Endodermal cell (in vitro differentiated cells): Measurements from ENCODE around the gene ANKMY1. TPM values are rescaled to one million over a fixed set of nuclear protein-coding genes. Genes with fewer than 3 reads are reported as not detected.

Source experiments
- DNase-seq: peaks from one replicate; pipeline ENCODE4 v3.0.0-alpha.2; 2017
- H3K27ac ChIP-seq: 2 replicates; pipeline ENCODE4 v1.5.1; 2013; ENCODE audit warnings: mild to moderate bottlenecking, low read depth, low read length, moderate library complexity
- H3K27me3 ChIP-seq: 2 replicates; pipeline ENCODE4 v1.6.1; 2013; ENCODE audit warnings: mild to moderate bottlenecking, low read length, moderate library complexity; ENCODE audit not compliant: insufficient read depth, control insufficient read depth, poor library complexity, severe bottlenecking
- H3K36me3 ChIP-seq: 2 replicates; pipeline ENCODE4 v1.7.0; 2013; ENCODE audit warnings: mild to moderate bottlenecking, low read length, moderate library complexity; ENCODE audit not compliant: control insufficient read depth, insufficient read depth
- H3K4me1 ChIP-seq: one replicate; pipeline ENCODE4 v1.7.0; 2013; ENCODE audit warnings: low read length; ENCODE audit not compliant: control insufficient read depth, insufficient read depth
- H3K4me3 ChIP-seq: 2 replicates; pipeline ENCODE4 v1.5.1; 2013; ENCODE audit warnings: mild to moderate bottlenecking, low read length, moderate library complexity
- H3K9ac ChIP-seq: 2 replicates; pipeline ENCODE4 v1.6.1; 2013; ENCODE audit warnings: mild to moderate bottlenecking, low read length, moderate library complexity; ENCODE audit not compliant: poor library complexity, severe bottlenecking; ENCODE audit errors: extremely low read depth
- H3K9me3 ChIP-seq: 2 replicates; pipeline ENCODE4 v1.6.1; 2013; ENCODE audit warnings: mild to moderate bottlenecking, low read length, moderate library complexity; ENCODE audit not compliant: control insufficient read depth
- H3K27ac Mint-ChIP-seq: 2 replicates; pipeline ENCODE4 v1.8.0; 2020; ENCODE audit warnings: mixed read lengths
- H3K27me3 Mint-ChIP-seq: 2 replicates; pipeline ENCODE4 v1.8.0; 2021; ENCODE audit warnings: mild to moderate bottlenecking, mixed read lengths; ENCODE audit not compliant: insufficient read depth
- H3K36me3 Mint-ChIP-seq: 2 replicates; pipeline ENCODE4 v1.8.0; 2020; ENCODE audit warnings: low read depth, mixed read lengths
- H3K4me1 Mint-ChIP-seq: 2 replicates; pipeline ENCODE4 v1.8.0; 2020; ENCODE audit warnings: mixed read lengths
- H3K4me3 Mint-ChIP-seq: 2 replicates; pipeline ENCODE4 v1.8.0; 2020; ENCODE audit warnings: mild to moderate bottlenecking, moderate library complexity, mixed read lengths
- H3K9me3 Mint-ChIP-seq: 2 replicates; pipeline ENCODE4 v1.8.0; 2020; ENCODE audit warnings: mild to moderate bottlenecking, mixed read lengths
- whole genome bisulfite sequencing, 2 experiments: methylation state at CpG; one replicate each; pipeline versions ENCODE4 v1.1.5 to v1.1.7; 2013; ENCODE audit warnings: missing lambda C conversion rate in 2 of 2, mixed read lengths in 1 of 2; ENCODE audit not compliant: insufficient coverage in 1 of 2, insufficient read length in 1 of 2; 5-methylcytosine and 5-hydroxymethylcytosine counted together
- total RNA-seq, 2 donors: library from RNA; stranded (reverse); fragmentation: NEBNext Ultra II Directional in 1 of 2; extraction: Animal tissue kit (Norgen Biotek cat#: 25700) in 1 of 2; gene quantifications; 2 replicates in 1 of 2; 3 replicates in 1 of 2; pipeline ENCODE4 v1.2.1, GENCODE V29; 2021
- TF ChIP-seq, protein P1 (sequence below): fragments of 200-600 bp; sonication (generic); conservative IDR thresholded peaks from 2 replicates; pipeline ENCODE4 v1.5.0; 2021; ENCODE audit warnings: antibody characterized with exemption, mild to moderate bottlenecking

ANKMY1 gene
- total RNA-seq, 2 donors from 2014 or later, result 7.4 to 13.3 TPM

GRCh38 chr2:240518981-240519380 is 38.8 kb downstream of the ANKMY1 start:
- peaks cover 23% of the 10 kb centered on the region for H3K27me3 ChIP-seq
- 92 to 100% methylated on average over 1 to 5 of the region's 5 CpGs for WGBS, 2 experiments
- peaks cover 4% of the 10 kb centered on the region for H3K36me3 ChIP-seq
- TF ChIP-seq, protein P1, sequence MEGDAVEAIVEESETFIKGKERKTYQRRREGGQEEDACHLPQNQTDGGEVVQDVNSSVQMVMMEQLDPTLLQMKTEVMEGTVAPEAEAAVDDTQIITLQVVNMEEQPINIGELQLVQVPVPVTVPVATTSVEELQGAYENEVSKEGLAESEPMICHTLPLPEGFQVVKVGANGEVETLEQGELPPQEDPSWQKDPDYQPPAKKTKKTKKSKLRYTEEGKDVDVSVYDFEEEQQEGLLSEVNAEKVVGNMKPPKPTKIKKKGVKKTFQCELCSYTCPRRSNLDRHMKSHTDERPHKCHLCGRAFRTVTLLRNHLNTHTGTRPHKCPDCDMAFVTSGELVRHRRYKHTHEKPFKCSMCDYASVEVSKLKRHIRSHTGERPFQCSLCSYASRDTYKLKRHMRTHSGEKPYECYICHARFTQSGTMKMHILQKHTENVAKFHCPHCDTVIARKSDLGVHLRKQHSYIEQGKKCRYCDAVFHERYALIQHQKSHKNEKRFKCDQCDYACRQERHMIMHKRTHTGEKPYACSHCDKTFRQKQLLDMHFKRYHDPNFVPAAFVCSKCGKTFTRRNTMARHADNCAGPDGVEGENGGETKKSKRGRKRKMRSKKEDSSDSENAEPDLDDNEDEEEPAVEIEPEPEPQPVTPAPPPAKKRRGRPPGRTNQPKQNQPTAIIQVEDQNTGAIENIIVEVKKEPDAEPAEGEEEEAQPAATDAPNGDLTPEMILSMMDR, result no peak
- no peaks in the 10 kb centered on the region for H3K4me1 ChIP-seq
- no peak overlapping the region for H3K4me3 Mint-ChIP-seq
- peaks cover 2% of the 10 kb centered on the region for H3K4me1 Mint-ChIP-seq
- H3K9ac ChIP-seq, result no peak overlapping the region
- no peak overlapping the region for H3K27ac Mint-ChIP-seq
- no peak overlapping the region for H3K4me3 ChIP-seq
- DNase-seq, result no peak
- peaks cover 42% of the 10 kb centered on the region for H3K27me3 Mint-ChIP-seq
- no peak overlapping the region for H3K27ac ChIP-seq
- H3K9me3 Mint-ChIP-seq, result peaks cover 37% of the 10 kb centered on the region
- peaks cover 35% of the 10 kb centered on the region for H3K36me3 Mint-ChIP-seq
- peaks cover 7% of the 10 kb centered on the region for H3K9me3 ChIP-seq

GRCh38 chr2:240517342-240517741 is 40.4 kb downstream of the ANKMY1 start:
- Mint-ChIP-seq H3K36me3 (peaks cover 19% of the 10 kb centered on the region), H3K4me1 (peaks cover 2% of the 10 kb centered on the region), H3K27me3 (peaks cover 41% of the 10 kb centered on the region), H3K27ac (no peak overlapping the region), H3K4me3 (no peak overlapping the region), H3K9me3 (peaks cover 22% of the 10 kb centered on the region)
- Histone ChIP-seq H3K9me3 (peaks cover under 1% of the 10 kb centered on the region), H3K4me3 (no peak overlapping the region), H3K36me3 (no peaks in the 10 kb centered on the region), H3K9ac (no peak overlapping the region), H3K27ac (no peak overlapping the region), H3K27me3 (peaks cover 23% of the 10 kb centered on the region), H3K4me1 (no peaks in the 10 kb centered on the region)
- no peak for DNase-seq
- TF ChIP-seq, protein P1, result no peak
- WGBS, 2 experiments, result 89 to 100% methylated on average over 4 of the region's 4 CpGs

GRCh38 chr2:240514631-240515030 is 43.2 kb downstream of the ANKMY1 start:
- no peaks in the 10 kb centered on the region for H3K4me1 ChIP-seq
- TF ChIP-seq, protein P1, result no peak
- peaks cover 27% of the 10 kb centered on the region for H3K27me3 Mint-ChIP-seq
- H3K9ac ChIP-seq, result no peak overlapping the region
- H3K36me3 ChIP-seq, result no peaks in the 10 kb centered on the region
- no peaks in the 10 kb centered on the region for H3K9me3 ChIP-seq
- no peak overlapping the region for H3K4me3 ChIP-seq
- H3K4me1 Mint-ChIP-seq, result no peaks in the 10 kb centered on the region
- WGBS, 2 experiments, result 96 to 100% methylated on average over 2 of the region's 2 CpGs
- no peak overlapping the region for H3K27ac Mint-ChIP-seq
- DNase-seq, result peak; percentile 22
- H3K9me3 Mint-ChIP-seq, result peaks cover 8% of the 10 kb centered on the region
- H3K4me3 Mint-ChIP-seq, result no peak overlapping the region
- H3K27ac ChIP-seq, result no peak overlapping the region
- H3K36me3 Mint-ChIP-seq, result peaks cover 10% of the 10 kb centered on the region
- peaks cover 11% of the 10 kb centered on the region for H3K27me3 ChIP-seq
